ENCODE data around the gene RSPH3.

RSPH3 gene

DNA sequence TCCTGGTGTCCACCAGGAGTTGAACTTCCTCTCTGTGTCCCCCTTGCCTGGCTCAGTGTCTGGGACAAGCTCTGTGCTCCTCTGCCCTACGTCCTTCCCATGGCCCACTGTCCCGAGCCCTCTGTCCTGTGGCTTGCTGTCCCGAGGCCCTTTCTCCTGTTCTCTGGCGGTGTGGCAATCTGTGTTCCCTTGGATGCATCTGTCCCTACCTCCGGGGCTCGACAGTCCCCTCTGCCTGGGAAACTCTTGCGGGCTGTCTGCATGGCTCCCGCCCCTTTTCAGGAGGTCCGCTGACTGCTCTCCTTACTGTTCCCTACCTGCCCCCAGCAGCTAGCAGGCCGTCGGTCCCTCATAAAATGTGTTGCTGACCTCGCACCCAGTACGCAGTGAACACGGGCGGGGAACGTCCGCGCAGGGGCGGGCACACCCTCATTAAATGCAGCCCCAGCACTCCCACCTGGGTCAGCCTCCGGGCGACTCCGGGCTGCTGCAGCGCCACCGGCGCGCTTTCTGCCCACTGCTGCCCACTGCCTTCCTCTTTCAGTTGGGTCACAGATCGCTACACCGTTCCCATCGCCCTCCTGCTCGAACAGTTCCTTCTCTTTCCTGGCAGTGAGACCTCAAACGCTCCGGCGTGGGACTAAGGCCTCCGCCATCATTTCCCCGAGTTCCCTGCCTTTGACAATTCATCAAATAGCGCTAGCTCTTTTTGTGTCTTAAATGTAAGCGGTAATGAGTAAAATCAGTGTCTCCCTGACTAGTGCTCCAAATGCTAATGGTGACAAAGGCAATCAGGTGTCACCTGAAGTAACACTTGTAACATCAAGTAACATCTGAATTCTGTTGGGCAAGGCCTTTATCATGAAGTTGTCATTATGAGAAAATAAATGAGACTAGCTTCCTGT is 60.5 kb downstream of the RSPH3 start:
- H3K27ac Mint-ChIP-seq, result peak overlapping the region; percentile 48
- DNase-seq (ENCODE audit: low spot score in 2 of 2) (no peak), ATAC-seq (peak; percentile 52)
- H3K9me3 Mint-ChIP-seq, result peaks cover 5% of the 10 kb centered on the region
- H3K4me3 Mint-ChIP-seq, result peak overlapping the region; percentile 62
- peaks cover 16% of the 10 kb centered on the region for H3K4me1 Mint-ChIP-seq
- no peaks in the 10 kb centered on the region for H3K36me3 Mint-ChIP-seq

DNA sequence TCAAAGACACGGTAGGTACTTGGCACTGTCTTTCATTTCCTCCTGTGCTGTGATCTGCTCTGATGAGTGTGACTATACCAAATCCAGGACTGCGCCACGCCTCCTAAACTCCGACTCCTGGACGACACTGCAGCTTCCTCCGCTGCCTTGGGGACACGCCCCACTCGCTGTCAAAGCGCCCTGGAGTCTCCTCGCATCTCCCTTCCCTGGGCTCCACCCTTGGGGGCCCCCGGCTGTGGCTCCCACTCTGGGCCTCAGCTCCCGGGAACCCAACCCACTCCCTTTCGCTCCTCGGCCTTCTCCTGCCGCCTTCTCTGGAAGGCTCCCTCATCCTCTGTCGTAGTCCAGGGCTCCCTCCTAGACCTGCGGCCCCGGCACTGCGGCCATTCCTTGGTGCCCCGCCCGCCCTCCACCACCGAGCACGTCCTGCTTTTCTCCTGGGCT is 61.2 kb downstream of the RSPH3 start:
- no peaks in the 10 kb centered on the region for H3K36me3 Mint-ChIP-seq
- no peak for DNase-seq (ENCODE audit: low spot score in 2 of 2)
- peak overlapping the region; percentile 62 for H3K4me3 Mint-ChIP-seq
- peaks cover 16% of the 10 kb centered on the region for H3K4me1 Mint-ChIP-seq
- peaks cover 5% of the 10 kb centered on the region for H3K9me3 Mint-ChIP-seq
- H3K27ac Mint-ChIP-seq, result peak overlapping the region; percentile 48
- ATAC-seq, result peak; percentile 72

DNA sequence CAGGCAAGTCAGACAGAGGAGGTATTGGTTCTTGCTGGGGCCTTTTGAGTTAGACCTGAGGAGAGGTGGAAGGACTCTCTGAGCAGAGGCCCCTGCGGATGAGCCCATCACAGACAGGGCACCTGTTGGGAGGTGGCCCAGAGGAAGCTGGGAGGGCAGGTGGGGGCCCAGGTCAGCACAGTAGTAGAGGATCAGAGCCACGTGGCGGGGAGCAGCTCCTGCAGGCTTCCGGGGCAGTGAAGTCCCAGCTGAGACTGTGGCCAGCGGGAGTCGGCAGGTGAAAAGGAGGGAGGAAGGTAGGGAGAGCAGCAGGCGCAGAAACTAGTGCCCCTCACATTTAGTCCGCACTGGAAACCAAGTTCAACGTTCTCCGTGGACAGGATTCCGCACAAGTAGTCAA is 61.8 kb downstream of the RSPH3 start:
- no peak for ATAC-seq
- Mint-ChIP-seq H3K27ac (no peak overlapping the region), H3K9me3 (peaks cover 5% of the 10 kb centered on the region), H3K4me1 (peaks cover 16% of the 10 kb centered on the region), H3K4me3 (peak overlapping the region; percentile 62), H3K36me3 (no peaks in the 10 kb centered on the region)
- no peak for DNase-seq (ENCODE audit: low spot score in 2 of 2)

DNA sequence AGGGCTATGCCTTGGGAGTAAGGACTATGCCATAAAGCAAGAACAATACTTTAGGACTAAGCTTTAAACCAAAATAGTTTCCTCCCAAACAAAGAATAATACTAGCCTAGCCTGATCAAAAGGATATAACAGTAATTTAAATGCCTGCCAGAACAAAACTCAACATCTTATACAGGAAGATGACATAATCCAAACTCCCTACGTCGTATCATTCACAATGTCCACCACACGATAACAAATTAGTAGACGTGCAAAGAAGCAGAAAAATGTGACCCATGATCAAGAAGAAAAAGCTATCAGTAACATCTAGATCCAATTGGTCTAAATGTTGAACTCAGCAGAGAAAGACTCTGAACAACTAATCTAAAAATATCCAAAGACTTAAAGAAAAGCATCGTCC is 65.8 kb downstream of the RSPH3 start:
- DNase-seq (ENCODE audit: low spot score in 2 of 2) (no peak), ATAC-seq (no peak)
- H3K4me3 Mint-ChIP-seq, result no peak overlapping the region
- peaks cover 7% of the 10 kb centered on the region for H3K4me1 Mint-ChIP-seq
- H3K27ac Mint-ChIP-seq, result no peak overlapping the region
- H3K9me3 Mint-ChIP-seq, result no peaks in the 10 kb centered on the region
- H3K36me3 Mint-ChIP-seq, result no peaks in the 10 kb centered on the region

DNA sequence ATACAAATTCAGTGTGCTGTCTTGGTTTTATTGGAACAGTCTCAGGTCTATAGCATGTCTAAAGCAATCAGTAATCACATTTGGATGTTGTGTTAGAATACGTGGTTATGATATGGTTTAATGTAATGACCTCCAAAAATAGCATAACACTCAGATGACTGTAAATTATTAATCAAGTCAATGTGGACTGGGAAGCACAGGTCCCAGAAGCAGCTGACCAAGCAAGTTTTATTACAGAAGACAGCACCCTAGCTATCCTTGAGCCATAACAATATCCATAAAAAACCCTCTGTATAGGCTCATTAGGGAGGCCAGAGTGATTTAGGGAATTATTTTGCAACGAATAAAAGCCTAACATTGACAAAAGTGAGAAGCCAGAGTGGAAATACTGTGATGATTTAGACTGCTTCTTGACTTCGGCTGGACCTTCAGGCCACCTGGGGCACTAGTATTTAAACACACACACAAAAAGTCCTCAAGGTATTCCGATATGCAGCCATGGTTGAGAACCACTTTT is 66.9 kb downstream of the RSPH3 start:
- no peaks in the 10 kb centered on the region for H3K9me3 Mint-ChIP-seq
- H3K4me1 Mint-ChIP-seq, result no peaks in the 10 kb centered on the region
- no peak overlapping the region for H3K4me3 Mint-ChIP-seq
- DNase-seq (ENCODE audit: low spot score in 2 of 2) (peak in 1 of 2 donors; percentile 15), ATAC-seq (no peak)
- no peak overlapping the region for H3K27ac Mint-ChIP-seq
- no peaks in the 10 kb centered on the region for H3K36me3 Mint-ChIP-seq

DNA sequence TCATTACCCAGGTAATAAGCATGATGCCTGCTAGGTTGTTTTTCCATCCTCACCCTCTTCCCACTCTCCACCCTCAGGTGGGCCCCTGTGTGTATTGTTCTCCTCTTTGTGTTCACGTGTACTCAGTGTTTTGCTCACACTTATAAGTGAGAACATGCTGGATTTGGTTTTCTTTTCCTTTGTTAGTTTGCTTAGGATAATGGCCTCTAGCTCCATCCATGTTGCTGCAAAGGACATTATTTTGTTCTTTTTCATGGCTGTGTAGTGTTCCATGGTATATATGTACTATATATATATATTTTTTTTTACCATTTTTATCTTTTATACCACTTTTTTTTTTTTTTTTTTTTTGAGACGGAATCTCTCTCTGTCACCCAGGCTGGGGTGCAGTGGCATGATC is 71.9 kb downstream of the RSPH3 start:
- no peak for ATAC-seq
- no peaks in the 10 kb centered on the region for H3K4me1 Mint-ChIP-seq
- H3K36me3 Mint-ChIP-seq, result no peaks in the 10 kb centered on the region
- H3K4me3 Mint-ChIP-seq, result no peak overlapping the region
- no peak for DNase-seq (ENCODE audit: low spot score in 2 of 2)
- H3K27ac Mint-ChIP-seq, result no peak overlapping the region
- H3K9me3 Mint-ChIP-seq, result no peaks in the 10 kb centered on the region

DNA sequence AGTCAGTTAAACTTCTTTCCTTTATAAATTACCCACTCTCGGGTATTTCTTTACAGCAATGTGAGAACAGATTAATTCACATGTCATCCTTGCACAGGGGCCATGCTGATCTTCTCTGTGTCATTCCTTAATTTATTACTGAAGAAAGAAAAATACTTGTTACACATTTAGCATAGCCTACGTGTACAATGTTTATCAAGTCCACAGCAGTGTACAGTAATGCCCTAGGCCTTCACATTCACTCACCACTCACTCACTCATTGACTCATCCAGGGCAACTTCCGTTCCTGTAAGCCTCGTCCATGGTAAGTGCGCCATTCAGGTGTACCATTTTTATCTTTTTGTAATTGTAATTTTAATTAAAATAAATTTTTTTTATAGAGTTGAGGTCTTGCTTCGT is 73.6 kb downstream of the RSPH3 start:
- ATAC-seq, result no peak
- Mint-ChIP-seq H3K4me3 (no peak overlapping the region), H3K9me3 (no peaks in the 10 kb centered on the region), H3K27ac (no peak overlapping the region), H3K36me3 (no peaks in the 10 kb centered on the region), H3K4me1 (no peaks in the 10 kb centered on the region)
- no peak for DNase-seq (ENCODE audit: low spot score in 2 of 2)

DNA sequence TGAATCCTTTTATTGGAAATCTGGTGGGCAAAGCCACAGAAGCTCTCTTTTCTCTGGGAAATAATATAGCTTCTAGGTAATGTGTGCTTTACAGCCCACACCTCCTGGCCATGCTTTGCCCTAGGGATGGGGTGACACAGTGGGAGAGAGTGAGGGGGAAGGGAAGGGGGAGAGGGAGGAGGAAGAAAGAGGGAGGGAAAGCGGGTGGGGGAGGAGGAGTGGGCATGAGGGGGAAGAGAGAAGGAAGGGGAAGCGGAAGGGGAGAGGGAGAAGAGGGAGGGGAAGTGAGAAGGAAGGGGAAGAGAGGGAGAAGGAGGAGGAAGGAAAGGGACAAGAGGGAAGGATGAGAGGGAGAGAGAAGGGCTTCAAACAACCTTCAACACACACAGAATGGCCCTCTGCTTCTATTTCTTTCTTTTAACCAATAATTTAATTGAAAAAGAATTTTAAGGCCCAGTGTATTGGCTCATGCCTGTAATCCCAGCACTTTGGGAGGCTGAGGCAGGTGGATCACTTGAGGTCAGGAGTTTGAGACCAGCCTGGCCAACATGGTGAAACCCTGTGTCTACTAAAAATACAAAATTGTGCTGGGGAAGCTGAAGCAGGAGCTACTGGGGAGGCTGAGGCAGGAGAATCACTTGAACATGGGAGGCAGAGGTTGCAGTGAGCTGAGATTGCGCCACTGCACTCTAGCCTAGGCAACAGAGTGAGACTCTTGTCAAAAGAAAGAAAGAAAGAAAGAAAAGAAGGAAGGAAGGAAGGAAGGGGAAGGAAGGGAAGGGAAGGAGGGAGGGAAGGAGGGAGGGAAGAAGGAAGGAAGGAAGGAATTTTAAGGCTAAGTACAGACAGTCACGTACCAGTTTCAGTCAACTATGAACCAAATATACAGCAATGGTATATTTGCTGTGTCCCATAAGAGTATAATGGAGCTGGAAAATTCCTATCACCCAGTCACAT is 75.2 kb downstream of the RSPH3 start:
- DNase-seq (ENCODE audit: low spot score in 2 of 2), result peak in 1 of 2 donors; percentile 29

DNA sequence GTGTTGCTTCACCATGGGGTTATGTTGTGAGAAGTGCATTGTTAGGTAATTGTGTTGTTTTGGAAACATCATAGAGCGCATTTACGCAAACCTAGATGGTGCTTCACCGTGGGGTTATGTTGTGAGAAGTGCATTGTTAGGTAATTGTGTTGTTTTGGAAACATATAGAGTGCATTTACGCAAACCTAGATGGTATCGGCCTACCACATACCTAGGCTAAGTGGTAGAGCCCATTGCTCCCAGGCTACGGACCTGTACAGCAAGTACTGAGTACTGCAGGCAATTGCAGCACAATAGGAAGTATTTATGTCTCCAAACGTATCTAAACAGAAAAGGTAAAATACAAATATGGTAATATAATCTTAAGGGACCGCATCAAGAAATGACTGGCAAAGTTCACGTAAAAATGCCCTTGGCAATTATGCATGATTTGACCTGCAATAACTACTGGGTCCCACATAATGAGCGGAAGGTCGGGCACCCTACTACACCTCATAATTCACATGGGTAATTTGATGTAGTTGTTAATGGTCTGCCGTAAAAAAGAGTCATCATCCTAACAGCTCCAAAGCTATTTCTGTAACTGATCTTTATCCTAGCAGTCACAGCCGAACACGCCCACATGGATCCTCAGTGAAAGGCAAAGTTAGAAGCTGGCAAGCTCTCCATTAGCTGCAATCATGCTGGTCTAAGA is 76.0 kb downstream of the RSPH3 start:
- ATAC-seq (no peak), DNase-seq (ENCODE audit: low spot score in 2 of 2) (no peak)
- H3K27ac Mint-ChIP-seq, result no peak overlapping the region
- H3K9me3 Mint-ChIP-seq, result no peaks in the 10 kb centered on the region
- H3K36me3 Mint-ChIP-seq, result no peaks in the 10 kb centered on the region
- no peak overlapping the region for H3K4me3 Mint-ChIP-seq
- H3K4me1 Mint-ChIP-seq, result no peaks in the 10 kb centered on the region

More for the DNA sequence above, 75.2 kb downstream of the RSPH3 start:
- Mint-ChIP-seq H3K27ac (no peak overlapping the region), H3K4me3 (no peak overlapping the region), H3K9me3 (no peaks in the 10 kb centered on the region), H3K36me3 (no peaks in the 10 kb centered on the region), H3K4me1 (no peaks in the 10 kb centered on the region)
- no peak for ATAC-seq

All from stimulated activated effector memory CD8-positive, alpha-beta T cell treated with anti-CD3 and anti-CD28 coated beads, Interleukin-12 subunit alpha, Interleukin-12 subunit beta, amount 100 ng/mL, for 72 hours (primary cell).